ENCODE data around the gene CLMN. TPM values are rescaled to one million over a fixed set of nuclear protein-coding genes. Genes with fewer than 3 reads are reported as not detected.

CLMN gene
- total RNA-seq, 4 donors from 2014 or later = 20.7 to 56.5 (median 29.7) TPM

GRCh38 chr14:95327558-95328374 is 8.1 kb upstream of the CLMN start:
- TF ChIP-seq, protein P1, sequence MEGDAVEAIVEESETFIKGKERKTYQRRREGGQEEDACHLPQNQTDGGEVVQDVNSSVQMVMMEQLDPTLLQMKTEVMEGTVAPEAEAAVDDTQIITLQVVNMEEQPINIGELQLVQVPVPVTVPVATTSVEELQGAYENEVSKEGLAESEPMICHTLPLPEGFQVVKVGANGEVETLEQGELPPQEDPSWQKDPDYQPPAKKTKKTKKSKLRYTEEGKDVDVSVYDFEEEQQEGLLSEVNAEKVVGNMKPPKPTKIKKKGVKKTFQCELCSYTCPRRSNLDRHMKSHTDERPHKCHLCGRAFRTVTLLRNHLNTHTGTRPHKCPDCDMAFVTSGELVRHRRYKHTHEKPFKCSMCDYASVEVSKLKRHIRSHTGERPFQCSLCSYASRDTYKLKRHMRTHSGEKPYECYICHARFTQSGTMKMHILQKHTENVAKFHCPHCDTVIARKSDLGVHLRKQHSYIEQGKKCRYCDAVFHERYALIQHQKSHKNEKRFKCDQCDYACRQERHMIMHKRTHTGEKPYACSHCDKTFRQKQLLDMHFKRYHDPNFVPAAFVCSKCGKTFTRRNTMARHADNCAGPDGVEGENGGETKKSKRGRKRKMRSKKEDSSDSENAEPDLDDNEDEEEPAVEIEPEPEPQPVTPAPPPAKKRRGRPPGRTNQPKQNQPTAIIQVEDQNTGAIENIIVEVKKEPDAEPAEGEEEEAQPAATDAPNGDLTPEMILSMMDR (IDR thresholded peaks at IDR 0.05; ENCODE audit: low read depth) = no peak

DNA sequence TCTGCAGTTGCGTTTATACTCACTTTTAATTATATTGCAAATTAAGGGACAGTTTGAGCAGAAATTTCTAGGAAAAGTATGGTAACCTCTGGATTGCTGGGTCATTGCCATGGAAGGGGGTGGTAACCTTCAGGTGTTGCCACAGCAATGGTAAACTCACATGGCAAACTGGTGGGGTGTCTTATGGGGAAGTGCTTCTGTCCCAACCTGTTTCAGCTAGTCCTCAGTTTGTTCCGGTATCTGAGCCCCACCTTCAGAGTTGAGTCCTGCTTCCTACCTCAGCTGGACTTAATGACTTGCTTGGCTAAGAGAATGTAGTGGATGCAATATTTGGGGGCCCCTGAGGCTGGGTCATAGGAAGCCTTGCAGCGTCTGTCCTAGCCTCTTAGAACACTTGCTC is 7.3 kb upstream of the CLMN start:
- TF ChIP-seq, protein P1 (IDR thresholded peaks at IDR 0.05; ENCODE audit: low read depth) = no peak

DNA sequence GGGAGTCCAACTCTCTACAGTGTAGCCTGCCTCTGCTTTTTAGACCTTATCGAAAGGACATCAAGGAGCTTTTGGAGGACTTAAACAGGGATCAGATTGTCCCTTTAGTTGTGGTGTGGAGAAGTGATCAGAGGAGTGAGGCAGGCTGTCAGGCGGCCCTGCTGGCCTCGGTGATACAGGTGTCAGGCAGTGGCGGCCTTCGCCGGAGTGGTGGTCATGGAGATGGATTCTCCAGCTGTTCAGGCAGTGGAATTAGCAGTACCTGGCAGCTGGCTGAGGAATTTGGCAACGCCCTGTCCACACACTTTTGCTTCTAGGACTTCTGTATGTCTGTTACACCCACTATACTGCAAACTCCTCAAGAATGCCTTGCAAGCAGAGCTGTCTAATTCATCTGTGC is 4.2 kb upstream of the CLMN start:
- TF ChIP-seq, protein P1 (IDR thresholded peaks at IDR 0.05; ENCODE audit: low read depth) = no peak

DNA sequence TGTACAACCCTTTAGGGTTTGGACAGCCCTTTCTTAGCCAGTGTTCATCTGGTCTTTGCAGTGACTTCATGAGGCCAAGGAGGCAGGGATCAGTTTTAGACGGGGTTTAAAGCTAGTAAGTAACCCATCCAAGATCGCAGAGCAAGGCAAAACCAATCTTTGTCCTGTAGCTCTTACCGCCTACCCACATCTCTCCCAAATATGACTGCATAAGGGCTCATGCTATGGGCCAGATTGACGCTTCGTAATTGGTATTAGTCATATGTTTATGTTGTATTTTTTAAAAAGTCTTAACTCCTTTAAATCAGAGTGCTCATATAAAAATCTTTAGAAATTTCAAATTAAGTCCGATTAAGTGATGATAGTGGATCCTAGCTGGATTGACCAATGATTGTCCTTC is 3.7 kb upstream of the CLMN start:
- TF ChIP-seq, protein P1 (IDR thresholded peaks at IDR 0.05; ENCODE audit: low read depth) = no peak

DNA sequence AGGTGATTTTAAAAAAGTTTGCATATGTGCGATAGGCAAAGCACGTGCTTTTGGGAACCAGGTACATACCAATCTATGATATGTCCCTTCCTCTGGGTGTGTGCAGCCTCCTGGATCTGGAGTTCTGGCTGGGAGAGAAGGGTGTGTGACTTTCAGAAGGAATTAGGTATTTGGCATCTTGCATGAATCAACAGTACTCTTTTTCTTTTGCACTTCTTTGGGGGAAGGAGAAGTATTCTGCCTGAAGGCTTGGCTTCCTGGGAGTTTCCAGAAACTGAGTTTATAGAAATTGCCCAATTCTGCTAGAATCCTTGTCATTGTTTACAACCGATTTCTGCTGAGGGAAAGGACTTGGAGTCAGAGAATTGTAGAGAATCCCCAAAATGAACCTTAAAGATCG is 2.9 kb upstream of the CLMN start:
- TF ChIP-seq, protein P1 (IDR thresholded peaks at IDR 0.05; ENCODE audit: low read depth) = no peak

GRCh38 chr14:95321693-95322455 is 2.2 kb upstream of the CLMN start:
- TF ChIP-seq, protein P1 (IDR thresholded peaks at IDR 0.05; ENCODE audit: low read depth) = no peak

GRCh38 chr14:95320955-95321600 is 1.4 kb upstream of the CLMN start:
- TF ChIP-seq, protein P1 (IDR thresholded peaks at IDR 0.05; ENCODE audit: low read depth) = no peak
